Hepatocyte (in vitro differentiated cells): ENCODE data around the gene EIF3B.
"Not testable (repeated sequence)": the region's sequence is repeated elsewhere in the genome, so short reads cannot be mapped to it uniquely, and the experiment has no call there.

Source experiments
- CTCF ChIP-seq: fragments of 200-600 bp; sonication (generic); IDR thresholded peaks from 2 replicates; pipeline ENCODE4 v1.5.1; 2016; ENCODE audit warnings: antibody characterized with exemption, mild to moderate bottlenecking; ENCODE audit not compliant: poor library complexity
- EZH2phosphoT487 ChIP-seq: fragments of 200-600 bp; sonication (generic); IDR thresholded peaks from one replicate; pipeline ENCODE4 v1.6.1; 2018; ENCODE audit warnings: antibody characterized with exemption, mild to moderate bottlenecking, low read depth, moderate library complexity; ENCODE audit not compliant: unreplicated experiment, severe bottlenecking

GRCh38 chr7:2314956-2315530 lies 39.6 kb upstream of the EIF3B start:
- not testable (repeated sequence) for TF ChIP-seq CTCF, EZH2phosphoT487
